ENCODE results near the gene DCTD. TPM values are rescaled to one million over a fixed set of nuclear protein-coding genes. Genes with fewer than 3 reads are reported as not detected.

The DCTD gene
- total RNA-seq, 1 experiment from 2014 or later: 100 TPM

DNA sequence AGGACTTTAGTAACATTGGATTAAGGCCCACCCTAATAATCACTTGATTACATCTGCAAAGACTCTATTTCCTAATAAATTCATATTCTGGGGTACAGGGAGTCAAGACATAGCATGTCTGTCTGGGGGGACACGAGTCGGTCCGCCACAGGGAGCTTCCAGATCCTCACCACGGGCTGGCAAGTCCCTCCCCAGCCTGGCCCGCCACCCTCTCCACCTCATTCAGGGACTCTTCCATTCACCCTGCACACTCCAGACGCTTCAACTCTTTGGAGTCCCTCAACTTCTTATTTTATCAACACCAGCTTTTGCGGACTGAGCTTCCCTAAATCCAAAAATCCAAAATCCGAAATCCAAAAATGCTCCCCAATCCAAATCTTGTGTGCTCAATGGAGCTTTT is 71.2 kb downstream of the DCTD start:
- no peak overlapping the region for H2BK12ac ChIP-seq (ENCODE audit: insufficient read length, low read depth, low read length)
- no peak overlapping the region for H3K4me3 Mint-ChIP-seq
- no peaks in the 10 kb centered on the region for H3K27me3 ChIP-seq (ENCODE audit: insufficient read depth, low read length)
- H2AK5ac ChIP-seq (ENCODE audit: insufficient read length, low read length): no peak overlapping the region
- no peak overlapping the region for H3K56ac ChIP-seq (ENCODE audit: insufficient read length, low read depth, low read length)
- H3K23ac ChIP-seq (ENCODE audit: insufficient read length, low read depth, low read length): no peak overlapping the region
- no peak overlapping the region for H3K18ac ChIP-seq (ENCODE audit: insufficient read length, low read depth, low read length)
- no peaks in the 10 kb centered on the region for H3K23me2 ChIP-seq (ENCODE audit: insufficient read length, low read depth, low read length, poor library complexity, severe bottlenecking)
- peaks cover under 1 to 2% of the 10 kb centered on the region in 2 experiments; a peak in 1 of 5 replicates for H3K9me3 Mint-ChIP-seq
- H3K4me2 ChIP-seq (ENCODE audit: insufficient read depth, insufficient read length, low read length): no peak overlapping the region
- H3K9me3 ChIP-seq (ENCODE audit: control insufficient read depth, low read depth, low read length): no peaks in the 10 kb centered on the region
- no peak overlapping the region for H3K27ac ChIP-seq (ENCODE audit: insufficient read length, low read depth, low read length)
- H3K27me3 Mint-ChIP-seq (ENCODE audit: low read depth): peaks cover 2% of the 10 kb centered on the region
- DNase-seq: no peak
- no peak overlapping the region for H4K8ac ChIP-seq (replicated peaks; ENCODE audit: insufficient read length, low read depth, low read length)
- H3K36me3 Mint-ChIP-seq (ENCODE audit: insufficient read depth in 1 of 3, low read depth in 3 of 3): 0 out of 7 replicates have a peak, but pooled peaks cover 0 to 3% (median 0%) of the 10 kb centered on the region in 3 experiments
- H4K5ac ChIP-seq (ENCODE audit: insufficient read length, low read depth, low read length): no peak overlapping the region
- H2BK120ac ChIP-seq (ENCODE audit: low read depth, low read length, poor library complexity, severe bottlenecking): no peak overlapping the region
- no peaks in the 10 kb centered on the region for H3K79me2 ChIP-seq (ENCODE audit: insufficient read depth, low read length)
- H3T11ph ChIP-seq (ENCODE audit: low read length): no peak overlapping the region
- H2BK5ac ChIP-seq (ENCODE audit: insufficient read length, low read length): no peak overlapping the region
- H3K14ac ChIP-seq (ENCODE audit: insufficient read depth, low read length): no peak overlapping the region
- H3K4me1 Mint-ChIP-seq: peaks cover 20 to 23% of the 10 kb centered on the region in 2 experiments
- H3K4me1 ChIP-seq (ENCODE audit: insufficient read depth, low read length): no peaks in the 10 kb centered on the region
- no peak overlapping the region for H2BK20ac ChIP-seq (ENCODE audit: low read depth, low read length, poor library complexity, severe bottlenecking)
- no peak overlapping the region for H3K4ac ChIP-seq (ENCODE audit: low read depth, low read length)
- H3K9ac ChIP-seq (ENCODE audit: extremely low read depth, insufficient read length, low read length): no peak overlapping the region
- no peak overlapping the region for H4K91ac ChIP-seq (ENCODE audit: insufficient read length, low read depth, low read length)
- no peaks in the 10 kb centered on the region for H4K20me1 ChIP-seq (ENCODE audit: control insufficient read depth, insufficient read depth, insufficient read length)
- H2BK15ac ChIP-seq (ENCODE audit: low read depth, low read length): no peak overlapping the region
- H2AFZ ChIP-seq (ENCODE audit: low read length): no peak overlapping the region
- H3K27ac Mint-ChIP-seq: no peak overlapping the region
- TF ChIP-seq, protein P1, sequence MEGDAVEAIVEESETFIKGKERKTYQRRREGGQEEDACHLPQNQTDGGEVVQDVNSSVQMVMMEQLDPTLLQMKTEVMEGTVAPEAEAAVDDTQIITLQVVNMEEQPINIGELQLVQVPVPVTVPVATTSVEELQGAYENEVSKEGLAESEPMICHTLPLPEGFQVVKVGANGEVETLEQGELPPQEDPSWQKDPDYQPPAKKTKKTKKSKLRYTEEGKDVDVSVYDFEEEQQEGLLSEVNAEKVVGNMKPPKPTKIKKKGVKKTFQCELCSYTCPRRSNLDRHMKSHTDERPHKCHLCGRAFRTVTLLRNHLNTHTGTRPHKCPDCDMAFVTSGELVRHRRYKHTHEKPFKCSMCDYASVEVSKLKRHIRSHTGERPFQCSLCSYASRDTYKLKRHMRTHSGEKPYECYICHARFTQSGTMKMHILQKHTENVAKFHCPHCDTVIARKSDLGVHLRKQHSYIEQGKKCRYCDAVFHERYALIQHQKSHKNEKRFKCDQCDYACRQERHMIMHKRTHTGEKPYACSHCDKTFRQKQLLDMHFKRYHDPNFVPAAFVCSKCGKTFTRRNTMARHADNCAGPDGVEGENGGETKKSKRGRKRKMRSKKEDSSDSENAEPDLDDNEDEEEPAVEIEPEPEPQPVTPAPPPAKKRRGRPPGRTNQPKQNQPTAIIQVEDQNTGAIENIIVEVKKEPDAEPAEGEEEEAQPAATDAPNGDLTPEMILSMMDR (conservative IDR thresholded peaks at IDR 0.05): no peak
- no peaks in the 10 kb centered on the region for H3K79me1 ChIP-seq (ENCODE audit: insufficient read depth, low read depth, low read length, poor library complexity, severe bottlenecking)
- WGBS (ENCODE audit: extremely low coverage, insufficient read length, low lambda C conversion rate): no CpG with 5 or more reads among the region's 8 CpGs
